GM19455 (cell line): ENCODE results near the gene KIF18B.

Experiments
- ATAC-seq: cut with Tn5 transposase; IDR thresholded peaks from one replicate; pipeline ENCODE4 v1.9.1; 2021; ENCODE audit not compliant: unreplicated experiment

KIF18B gene

GRCh38 chr17:44940317-44940716, 7.3 kb downstream of the KIF18B start:
- no peak for ATAC-seq

GRCh38 chr17:44935116-44935515, 12.5 kb downstream of the KIF18B start:
- no peak for ATAC-seq

DNA sequence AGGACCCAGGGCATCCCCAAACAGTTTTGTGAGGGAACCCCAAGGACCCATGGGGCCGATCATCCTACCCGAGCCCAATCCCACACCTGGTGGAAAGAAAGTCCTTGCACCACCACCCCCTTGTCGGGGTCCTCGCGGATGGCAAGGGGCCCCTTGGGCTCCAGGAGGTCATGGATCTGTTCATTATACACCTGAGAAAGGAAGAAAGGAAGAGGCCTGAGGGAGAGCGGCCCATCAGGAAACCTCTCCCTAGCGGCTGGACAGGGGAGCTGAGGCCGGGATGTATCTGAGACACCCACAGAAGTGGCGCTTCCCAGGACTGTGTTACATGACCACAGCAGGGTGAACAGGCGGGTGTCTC, 12.8 kb downstream of the KIF18B start:
- no peak for ATAC-seq

- ATAC-seq, result no peak
Observed at GRCh38 chr17:44933824-44934744, 13.5 kb downstream of the KIF18B start.

DNA sequence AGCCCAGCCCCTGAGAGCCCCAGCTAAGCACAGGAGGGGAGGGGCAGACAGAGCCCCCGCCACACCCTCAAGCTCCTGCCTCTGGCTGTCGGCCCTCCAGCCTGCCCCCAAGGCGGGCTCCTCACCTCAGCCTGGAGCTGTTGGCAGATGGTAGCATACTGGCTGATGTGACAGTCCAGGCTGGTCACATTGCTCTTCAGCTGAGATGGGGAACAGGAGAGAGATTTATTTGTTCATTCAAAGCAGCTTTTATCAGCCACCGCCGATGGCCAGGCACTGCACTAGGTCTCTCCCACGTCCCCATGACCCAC, 14.8 kb downstream of the KIF18B start:
- ATAC-seq, result no peak

DNA sequence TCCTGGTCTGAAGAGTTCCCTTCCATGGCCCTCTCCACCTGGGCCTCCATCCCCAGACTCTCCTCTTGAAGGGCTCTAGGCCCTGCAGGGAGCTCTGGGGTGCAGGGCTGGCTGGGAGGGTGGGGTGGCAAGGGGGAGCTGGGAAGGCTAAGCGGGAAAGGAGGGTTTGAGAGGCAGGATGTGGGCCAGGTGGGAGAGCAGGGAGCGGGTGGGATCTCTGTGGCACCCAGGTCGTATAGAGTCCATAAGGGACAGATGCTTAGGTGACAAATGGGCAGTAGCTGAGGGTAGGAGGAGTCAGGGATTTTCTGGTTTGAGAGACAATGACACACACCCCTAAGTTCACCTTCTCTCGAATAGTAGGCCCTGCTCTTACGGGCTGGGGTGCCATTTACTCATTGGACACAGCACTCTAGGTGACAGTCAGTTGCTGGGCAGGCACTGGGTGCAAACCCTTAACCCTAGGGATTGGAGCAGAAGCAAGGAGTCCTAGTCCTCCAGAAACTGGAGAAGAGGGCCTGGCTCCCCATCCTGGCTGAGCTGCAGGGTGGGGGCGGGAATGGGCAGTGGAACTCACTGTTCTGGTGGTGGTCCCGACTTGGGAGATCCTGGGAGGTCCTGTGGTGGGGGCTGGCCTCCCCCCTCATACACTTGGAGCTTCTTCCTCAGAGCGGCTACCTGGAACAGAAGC, 15.3 kb downstream of the KIF18B start:
- no peak for ATAC-seq

- ATAC-seq, result no peak
Observed at GRCh38 chr17:44931376-44931775, 16.2 kb downstream of the KIF18B start.

DNA sequence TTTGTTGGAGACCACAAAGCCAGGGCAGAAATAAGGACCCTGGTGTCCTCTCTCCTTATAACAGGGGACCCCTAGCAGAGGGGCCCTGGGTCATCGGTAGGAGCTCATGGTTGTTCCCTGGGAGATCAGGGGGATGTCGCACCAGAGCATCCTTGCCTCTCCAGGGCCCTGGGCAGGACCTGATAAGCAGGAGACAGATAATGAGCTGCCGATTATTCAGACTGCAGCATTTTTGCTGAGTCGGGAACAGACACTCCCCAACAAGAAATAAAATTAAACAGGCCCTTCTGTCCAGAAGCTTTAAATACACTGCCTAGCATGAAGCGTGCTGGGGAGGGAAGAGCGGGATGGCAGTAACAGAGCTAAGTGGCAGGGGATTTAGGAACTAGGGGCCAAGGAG, 16.9 kb downstream of the KIF18B start:
- no peak for ATAC-seq

DNA sequence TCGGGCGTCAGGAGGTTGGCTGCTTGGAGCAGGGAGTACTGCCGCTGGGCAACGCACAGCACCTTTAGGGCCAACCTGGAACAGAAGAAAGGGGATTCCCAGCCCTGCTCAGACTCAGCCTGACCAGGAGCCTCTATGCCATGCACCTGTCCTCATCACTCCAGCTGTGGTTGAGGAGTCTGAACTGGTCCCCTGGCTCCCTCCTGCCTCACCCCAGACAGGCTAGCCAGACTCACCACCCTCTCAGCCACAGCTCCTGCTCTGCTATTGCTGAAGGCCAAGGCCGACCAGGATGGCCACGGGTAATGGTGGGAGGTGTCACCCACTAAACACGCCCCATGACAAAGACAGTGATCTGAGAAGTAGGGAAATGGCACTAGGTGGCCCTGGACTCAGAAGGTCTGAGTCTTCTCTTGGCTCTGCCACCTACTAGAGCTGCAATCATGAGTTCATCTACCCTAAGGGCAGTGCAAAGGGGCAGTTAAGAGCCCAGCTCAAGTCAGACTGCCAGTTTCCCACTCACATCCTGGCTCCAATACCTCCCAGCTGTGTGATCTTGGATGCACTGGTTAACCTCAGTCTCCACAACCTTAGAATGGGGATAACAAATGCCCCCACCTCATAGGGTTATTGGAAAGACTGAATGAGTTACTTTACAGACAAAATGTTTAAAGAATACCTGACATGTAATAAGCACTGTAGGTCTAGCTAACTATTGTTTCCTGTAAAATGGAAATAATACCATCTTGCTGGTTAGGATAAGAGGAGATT, 18.4 kb downstream of the KIF18B start:
- ATAC-seq, result no peak

- no peak for ATAC-seq
Observed at GRCh38 chr17:44928136-44928535, 19.4 kb downstream of the KIF18B start.

DNA sequence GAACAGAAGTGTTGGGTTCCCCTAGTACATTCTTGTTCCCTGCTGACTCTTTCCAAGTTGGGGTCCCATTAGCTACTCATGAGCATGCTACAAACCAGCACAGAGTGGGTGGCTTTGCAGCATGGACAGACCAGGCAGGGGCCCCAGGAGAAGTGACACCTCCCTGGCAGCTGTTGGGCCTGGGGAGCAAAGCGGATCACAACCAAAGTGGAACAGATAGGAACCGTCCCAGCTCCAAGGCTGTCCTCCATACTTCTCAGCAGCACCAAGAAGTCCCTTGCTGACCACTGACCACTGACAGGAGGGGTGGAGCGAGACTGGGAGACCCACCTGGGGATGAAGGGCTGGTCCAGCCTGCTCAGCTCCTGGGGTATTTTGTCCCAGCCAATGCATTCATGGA, 19.9 kb downstream of the KIF18B start:
- no peak for ATAC-seq

DNA sequence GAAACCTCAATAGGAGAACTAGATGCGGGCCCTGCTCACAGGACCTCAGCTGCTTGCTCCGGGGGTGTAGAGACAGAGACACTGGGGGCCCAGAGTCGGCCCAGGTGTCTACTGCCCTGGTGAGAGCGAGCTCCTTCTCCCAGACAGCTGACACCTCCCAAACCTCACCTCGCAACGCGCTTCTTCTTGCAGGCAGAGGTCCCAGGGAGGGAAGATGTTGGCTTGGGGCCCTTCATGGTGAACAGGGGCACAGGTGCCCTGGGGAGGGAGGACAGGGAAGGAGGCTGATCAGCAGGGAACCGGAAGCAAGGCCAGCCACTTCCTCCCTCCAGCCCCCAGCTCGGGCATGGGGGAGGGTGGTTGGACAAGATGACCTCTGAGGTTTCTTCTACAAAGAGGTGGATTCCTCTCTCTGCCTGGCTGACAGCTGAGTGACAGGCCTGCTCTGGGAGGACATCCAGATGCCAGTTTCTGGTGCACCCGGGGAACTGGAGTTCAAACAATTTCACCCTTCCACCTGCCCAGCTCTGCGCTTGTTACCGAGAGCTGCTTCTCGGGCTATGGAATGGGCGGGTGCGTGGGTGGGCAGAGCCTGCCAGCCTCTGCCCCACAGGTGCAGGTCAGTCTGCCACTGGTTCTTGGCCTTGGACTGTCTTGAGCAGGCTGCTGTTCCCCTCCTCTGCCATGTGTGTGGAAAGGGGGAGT, 20.6 kb downstream of the KIF18B start:
- ATAC-seq, result no peak

- ATAC-seq, result no peak
Observed at GRCh38 chr17:44925731-44926697, 21.6 kb downstream of the KIF18B start.

DNA sequence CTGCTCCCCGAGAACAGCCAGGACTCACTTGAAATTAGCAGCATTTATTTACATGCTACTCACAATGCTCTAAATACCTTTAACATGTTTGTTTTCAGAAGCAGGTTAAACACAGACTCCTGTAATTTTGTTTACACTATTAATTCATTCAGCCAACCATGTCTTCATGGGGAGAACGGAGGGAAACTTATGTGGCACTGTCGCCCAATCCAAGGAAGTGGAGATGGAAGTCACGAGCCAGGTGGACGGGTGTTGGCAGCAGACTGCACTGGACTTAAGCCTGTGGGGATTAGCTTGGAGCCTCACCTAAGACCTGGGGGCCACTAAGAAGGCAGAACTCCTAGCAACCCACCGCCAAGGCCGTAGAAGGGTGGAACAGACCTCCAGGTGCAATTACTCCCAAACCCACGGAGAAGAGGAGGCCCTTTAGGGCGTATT, 23.4 kb downstream of the KIF18B start:
- ATAC-seq, result no peak

GRCh38 chr17:44922746-44923470, 24.7 kb downstream of the KIF18B start:
- ATAC-seq, result no peak

GRCh38 chr17:44922136-44922535, 25.4 kb downstream of the KIF18B start:
- no peak for ATAC-seq

GRCh38 chr17:44921122-44921882, 26.3 kb downstream of the KIF18B start:
- no peak for ATAC-seq

DNA sequence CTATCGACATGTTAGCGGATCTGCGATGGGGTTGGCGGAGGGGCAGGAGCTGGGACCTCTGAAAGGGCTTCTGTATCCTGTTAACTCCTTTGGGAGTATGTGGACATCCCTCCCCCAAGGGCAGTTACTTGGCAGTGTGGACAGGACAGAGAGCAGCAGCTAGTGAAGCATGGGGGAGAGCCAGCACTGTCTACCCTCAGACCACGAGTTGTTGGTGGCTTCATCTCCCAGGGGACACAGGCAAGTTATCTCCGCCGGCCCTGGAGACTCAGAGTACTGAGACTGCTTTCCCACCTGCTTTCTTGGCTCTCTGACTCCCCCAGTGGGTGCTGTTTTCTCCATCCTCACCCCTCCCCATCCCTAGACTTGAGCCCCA, 27.0 kb downstream of the KIF18B start:
- ATAC-seq, result no peak
